Neural cell (in vitro differentiated cells): ENCODE results near the gene PPP1R13B. TPM values are rescaled to one million over a fixed set of nuclear protein-coding genes. Genes with fewer than 3 reads are reported as not detected.

Experiments
- H2AFZ ChIP-seq: fragments of 200-600, 300-800 bp; sonication (generic), shearing (Covaris generic); 2 replicates; pipeline ENCODE4 v1.6.0; 2014; ENCODE audit warnings: low read depth, mild to moderate bottlenecking, antibody characterized with exemption, low read length, moderate library complexity
- H3F3A ChIP-seq: fragments of 200-600 bp; shearing (Covaris generic); 2 replicates; pipeline ENCODE4 v1.6.1; 2016; ENCODE audit warnings: mild to moderate bottlenecking, moderate library complexity, mixed read lengths, antibody characterized with exemption, low read length; ENCODE audit not compliant: insufficient read depth, poor library complexity, severe bottlenecking
- H3K27ac ChIP-seq: fragments of 200-600, 300-800 bp; sonication (generic), shearing (Covaris generic); 2 replicates; pipeline ENCODE4 v1.5.1; 2014; ENCODE audit warnings: mild to moderate bottlenecking, low read length, moderate library complexity
- H3K27me3 ChIP-seq: fragments of 300-800, 200-600 bp; sonication (generic), shearing (Covaris generic); 2 replicates; pipeline ENCODE4 v1.6.0; 2014; ENCODE audit warnings: mild to moderate bottlenecking, low read depth, low read length, moderate library complexity; ENCODE audit not compliant: insufficient read depth
- H3K36me3 ChIP-seq: fragments of 300-800, 200-600 bp; sonication (generic), shearing (Covaris generic); 2 replicates; pipeline ENCODE4 v1.5.1; 2014; ENCODE audit warnings: mild to moderate bottlenecking, antibody characterized with exemption, low read length, moderate library complexity; ENCODE audit not compliant: insufficient read depth
- H3K4me2 ChIP-seq: fragments of 300-800, 200-600 bp; sonication (generic), shearing (Covaris generic); 2 replicates; pipeline ENCODE4 v1.6.0; 2014; ENCODE audit warnings: mild to moderate bottlenecking, low read length
- H3K4me3 ChIP-seq: fragments of 300-800, 200-600 bp; sonication (generic), shearing (Covaris generic); 2 replicates; pipeline ENCODE4 v1.5.1; 2014; ENCODE audit warnings: mild to moderate bottlenecking, low read length, moderate library complexity
- H3K79me2 ChIP-seq: fragments of 200-600 bp; shearing (Covaris generic); replicated peaks from 2 replicates; pipeline ENCODE4 v1.6.0; 2014; ENCODE audit warnings: mild to moderate bottlenecking, low read length, moderate library complexity; ENCODE audit not compliant: insufficient read depth
- H3K9ac ChIP-seq: fragments of 300-800, 200-600 bp; sonication (generic), shearing (Covaris generic); 2 replicates; pipeline ENCODE4 v1.6.1; 2016; ENCODE audit warnings: mild to moderate bottlenecking, low read length, mixed read lengths
- H3K9me2 ChIP-seq: fragments of 200-600 bp; shearing (Covaris generic); 2 replicates; pipeline ENCODE4 v1.6.1; 2016; ENCODE audit warnings: mild to moderate bottlenecking, low read length, mixed read lengths; ENCODE audit not compliant: insufficient read depth
- H3K9me3 ChIP-seq: fragments of 200-600, 300-800 bp; sonication (generic), shearing (Covaris generic); 2 replicates; pipeline ENCODE4 v1.6.1; 2016; ENCODE audit warnings: mild to moderate bottlenecking, mixed run types, low read length, moderate library complexity, mixed read lengths
- H4K20me1 ChIP-seq: fragments of 200-600 bp; shearing (Covaris generic); 2 replicates; pipeline ENCODE4 v1.6.1; 2016; ENCODE audit warnings: mild to moderate bottlenecking, mixed run types; ENCODE audit not compliant: insufficient read depth
- CTCF ChIP-seq: fragments of 450-650 bp; IDR thresholded peaks from 2 replicates; pipeline ENCODE4 v1.5.1; 2014; ENCODE audit warnings: antibody characterized with exemption, mild to moderate bottlenecking, moderate library complexity; ENCODE audit not compliant: poor library complexity, severe bottlenecking
- EP300 ChIP-seq: fragments of 450-650 bp; conservative IDR thresholded peaks from 2 replicates; pipeline ENCODE4 v1.6.1; 2014; ENCODE audit warnings: antibody characterized with exemption, mild to moderate bottlenecking, moderate library complexity; ENCODE audit not compliant: poor library complexity, severe bottlenecking
- EZH2 ChIP-seq: fragments of 200-600, 300-800 bp; shearing (Covaris generic), sonication (generic); IDR thresholded peaks from 2 replicates; pipeline ENCODE4 v1.6.1; 2014; ENCODE audit warnings: antibody characterized with exemption, low read length, borderline replicate concordance, mild to moderate bottlenecking; ENCODE audit not compliant: insufficient read depth, poor library complexity, severe bottlenecking
- MXI1 ChIP-seq: fragments of 450-650 bp; conservative IDR thresholded peaks from 2 replicates; pipeline ENCODE4 v1.6.1; 2014; ENCODE audit warnings: antibody characterized with exemption, mild to moderate bottlenecking; ENCODE audit not compliant: poor library complexity, severe bottlenecking
- POLR2AphosphoS5 ChIP-seq: IDR thresholded peaks from 2 replicates; pipeline ENCODE4 v1.6.1; 2012
- RAD21 ChIP-seq: fragments of 450-650 bp; conservative IDR thresholded peaks from 2 replicates; pipeline ENCODE4 v1.6.1; 2014; ENCODE audit warnings: antibody characterized with exemption, mild to moderate bottlenecking, moderate library complexity
- SMC3 ChIP-seq: fragments of 450-650 bp; conservative IDR thresholded peaks from 2 replicates; pipeline ENCODE4 v1.6.1; 2014; ENCODE audit warnings: antibody characterized with exemption, mild to moderate bottlenecking, moderate library complexity; ENCODE audit not compliant: poor library complexity
- TAF1 ChIP-seq: IDR thresholded peaks from 2 replicates; pipeline ENCODE4 v1.6.1; 2012; ENCODE audit warnings: low read depth
- polyA plus RNA-seq: library from polyadenylated mRNA; depleted of rRNA; stranded (reverse); fragments of >200 nt; gene quantifications from 2 replicates; pipeline ENCODE4 v1.2.3, GENCODE V29; 2014
- TF ChIP-seq, protein P1 (sequence below): IDR thresholded peaks from 2 replicates; pipeline ENCODE4 v1.6.1; 2012; ENCODE audit warnings: borderline replicate concordance

Gene PPP1R13B
- polyA plus RNA-seq, 1 donor from 2014 or later = 8.2 TPM

- Histone ChIP-seq H4K20me1 (no peaks in the 10 kb centered on the region), H3K9ac (no peak overlapping the region), H3K27ac (no peak overlapping the region), H3K79me2 (no peaks in the 10 kb centered on the region), H2AFZ (no peak overlapping the region), H3K9me2 (no peaks in the 10 kb centered on the region), H3K4me3 (no peak overlapping the region), H3F3A (no peaks in the 10 kb centered on the region), H3K4me2 (no peak overlapping the region), H3K9me3 (no peaks in the 10 kb centered on the region), H3K27me3 (no peaks in the 10 kb centered on the region), H3K36me3 (no peaks in the 10 kb centered on the region)
- TF ChIP-seq, protein P1, sequence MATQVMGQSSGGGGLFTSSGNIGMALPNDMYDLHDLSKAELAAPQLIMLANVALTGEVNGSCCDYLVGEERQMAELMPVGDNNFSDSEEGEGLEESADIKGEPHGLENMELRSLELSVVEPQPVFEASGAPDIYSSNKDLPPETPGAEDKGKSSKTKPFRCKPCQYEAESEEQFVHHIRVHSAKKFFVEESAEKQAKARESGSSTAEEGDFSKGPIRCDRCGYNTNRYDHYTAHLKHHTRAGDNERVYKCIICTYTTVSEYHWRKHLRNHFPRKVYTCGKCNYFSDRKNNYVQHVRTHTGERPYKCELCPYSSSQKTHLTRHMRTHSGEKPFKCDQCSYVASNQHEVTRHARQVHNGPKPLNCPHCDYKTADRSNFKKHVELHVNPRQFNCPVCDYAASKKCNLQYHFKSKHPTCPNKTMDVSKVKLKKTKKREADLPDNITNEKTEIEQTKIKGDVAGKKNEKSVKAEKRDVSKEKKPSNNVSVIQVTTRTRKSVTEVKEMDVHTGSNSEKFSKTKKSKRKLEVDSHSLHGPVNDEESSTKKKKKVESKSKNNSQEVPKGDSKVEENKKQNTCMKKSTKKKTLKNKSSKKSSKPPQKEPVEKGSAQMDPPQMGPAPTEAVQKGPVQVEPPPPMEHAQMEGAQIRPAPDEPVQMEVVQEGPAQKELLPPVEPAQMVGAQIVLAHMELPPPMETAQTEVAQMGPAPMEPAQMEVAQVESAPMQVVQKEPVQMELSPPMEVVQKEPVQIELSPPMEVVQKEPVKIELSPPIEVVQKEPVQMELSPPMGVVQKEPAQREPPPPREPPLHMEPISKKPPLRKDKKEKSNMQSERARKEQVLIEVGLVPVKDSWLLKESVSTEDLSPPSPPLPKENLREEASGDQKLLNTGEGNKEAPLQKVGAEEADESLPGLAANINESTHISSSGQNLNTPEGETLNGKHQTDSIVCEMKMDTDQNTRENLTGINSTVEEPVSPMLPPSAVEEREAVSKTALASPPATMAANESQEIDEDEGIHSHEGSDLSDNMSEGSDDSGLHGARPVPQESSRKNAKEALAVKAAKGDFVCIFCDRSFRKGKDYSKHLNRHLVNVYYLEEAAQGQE = no peak
- TF ChIP-seq EP300 (no peak), TAF1 (no peak), RAD21 (no peak), SMC3 (no peak), MXI1 (no peak), CTCF (no peak), POLR2AphosphoS5 (no peak), EZH2 (no peak)
Measured at GRCh38 chr14:103857256-103857655, 9.9 kb upstream of the PPP1R13B start.

- H3K36me3 ChIP-seq = no peaks in the 10 kb centered on the region
- H3K9me2 ChIP-seq = no peaks in the 10 kb centered on the region
- no peak overlapping the region for H3K27ac ChIP-seq
- H3K9ac ChIP-seq = no peak overlapping the region
- H4K20me1 ChIP-seq = no peaks in the 10 kb centered on the region
- no peak overlapping the region for H3K4me3 ChIP-seq
- H2AFZ ChIP-seq = no peak overlapping the region
- no peaks in the 10 kb centered on the region for H3F3A ChIP-seq
- no peaks in the 10 kb centered on the region for H3K9me3 ChIP-seq
- H3K79me2 ChIP-seq = no peaks in the 10 kb centered on the region
- H3K4me2 ChIP-seq = no peak overlapping the region
- no peaks in the 10 kb centered on the region for H3K27me3 ChIP-seq
- TF ChIP-seq MXI1 (no peak), EP300 (no peak), SMC3 (no peak), CTCF (no peak), RAD21 (no peak), POLR2AphosphoS5 (no peak), TAF1 (no peak), EZH2 (no peak)
- TF ChIP-seq, protein P1 = no peak
Measured at GRCh38 chr14:103856607-103857006, 9.2 kb upstream of the PPP1R13B start.
